ENCODE measurements around the gene PLXDC2. TPM values are rescaled to one million over a fixed set of nuclear protein-coding genes. Genes with fewer than 3 reads are reported as not detected.

Gene PLXDC2
- total and polyA plus RNA-seq, 2 donors (not counting 1 experiment from before 2014, with no cell fraction given): 0.07 TPM

- H3K4me3 ChIP-seq (ENCODE audit: control extremely low read depth in 1 of 5, extremely low read depth in 1 of 5, insufficient read depth in 1 of 5, low read depth in 2 of 5, low read length in 4 of 5): no peak overlapping the region
- no peaks in the 10 kb centered on the region for H3K79me2 ChIP-seq (ENCODE audit: control insufficient read depth, insufficient read depth, low read length)
- ChIA-PET CTCF (no interaction called here), POLR2A (no interaction called here)
- H3K27ac Mint-ChIP-seq: no peak overlapping the region
- H4K20me1 ChIP-seq (ENCODE audit: control insufficient read depth, insufficient read depth, low read length, poor library complexity, severe bottlenecking): no peaks in the 10 kb centered on the region
- no CpG with 5 or more reads among the region's 1 CpG for WGBS (ENCODE audit: insufficient coverage)
- H3K9ac ChIP-seq (ENCODE audit: low read length): no peak overlapping the region
- peaks cover 9% of the 10 kb centered on the region for H3K9me3 Mint-ChIP-seq (ENCODE audit: insufficient read depth)
- no peak for TF ChIP-seq EZH2 (IDR thresholded peaks at IDR 0.05; ENCODE audit: borderline replicate concordance, insufficient read depth, low read depth, low read length, poor library complexity, severe bottlenecking)
- TF ChIP-seq, protein P1, sequence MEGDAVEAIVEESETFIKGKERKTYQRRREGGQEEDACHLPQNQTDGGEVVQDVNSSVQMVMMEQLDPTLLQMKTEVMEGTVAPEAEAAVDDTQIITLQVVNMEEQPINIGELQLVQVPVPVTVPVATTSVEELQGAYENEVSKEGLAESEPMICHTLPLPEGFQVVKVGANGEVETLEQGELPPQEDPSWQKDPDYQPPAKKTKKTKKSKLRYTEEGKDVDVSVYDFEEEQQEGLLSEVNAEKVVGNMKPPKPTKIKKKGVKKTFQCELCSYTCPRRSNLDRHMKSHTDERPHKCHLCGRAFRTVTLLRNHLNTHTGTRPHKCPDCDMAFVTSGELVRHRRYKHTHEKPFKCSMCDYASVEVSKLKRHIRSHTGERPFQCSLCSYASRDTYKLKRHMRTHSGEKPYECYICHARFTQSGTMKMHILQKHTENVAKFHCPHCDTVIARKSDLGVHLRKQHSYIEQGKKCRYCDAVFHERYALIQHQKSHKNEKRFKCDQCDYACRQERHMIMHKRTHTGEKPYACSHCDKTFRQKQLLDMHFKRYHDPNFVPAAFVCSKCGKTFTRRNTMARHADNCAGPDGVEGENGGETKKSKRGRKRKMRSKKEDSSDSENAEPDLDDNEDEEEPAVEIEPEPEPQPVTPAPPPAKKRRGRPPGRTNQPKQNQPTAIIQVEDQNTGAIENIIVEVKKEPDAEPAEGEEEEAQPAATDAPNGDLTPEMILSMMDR (IDR thresholded peaks at IDR 0.05): no peak
- intact Hi-C loops (cut with micrococcal nuclease): no loop called here
- H3K4me1 Mint-ChIP-seq: no peaks in the 10 kb centered on the region
- ATAC-seq (ENCODE audit: low read depth) (no peak), DNase-seq (no peak)
- no peak overlapping the region for H3K27ac ChIP-seq (ENCODE audit: low read length in 2 of 2)
- no peaks in the 10 kb centered on the region for H3K9me3 ChIP-seq (ENCODE audit: control extremely low read depth in 1 of 3, control insufficient read depth in 2 of 3, insufficient read depth in 1 of 3, low read length in 2 of 3)
- no peak overlapping the region for H2AFZ ChIP-seq (ENCODE audit: insufficient read depth, low read depth, low read length, poor library complexity, severe bottlenecking)
- H3K4me1 ChIP-seq (ENCODE audit: control insufficient read depth in 2 of 2, insufficient read depth in 2 of 2, low read length in 2 of 2): no peaks in the 10 kb centered on the region
- H3K36me3 ChIP-seq (replicated peaks in 1 of 2; ENCODE audit: control extremely low read depth in 1 of 2, control insufficient read depth in 1 of 2, extremely low read depth in 1 of 2, insufficient read depth in 2 of 2, low read length in 1 of 2): no peaks in the 10 kb centered on the region
- H3K27me3 Mint-ChIP-seq: no peaks in the 10 kb centered on the region
- no peak overlapping the region for H3K4me2 ChIP-seq (replicated peaks; ENCODE audit: low read depth, low read length, poor library complexity, severe bottlenecking)
- no peak overlapping the region for H3K4me3 Mint-ChIP-seq
- no peaks in the 10 kb centered on the region for H3K27me3 ChIP-seq (replicated peaks in 1 of 4; ENCODE audit: control extremely low read depth in 1 of 4, control insufficient read depth in 3 of 4, insufficient read depth in 4 of 4, low read length in 3 of 4)
Observed at GRCh38 chr10:19904202-19904661, 88.0 kb downstream of the PLXDC2 start.

DNA sequence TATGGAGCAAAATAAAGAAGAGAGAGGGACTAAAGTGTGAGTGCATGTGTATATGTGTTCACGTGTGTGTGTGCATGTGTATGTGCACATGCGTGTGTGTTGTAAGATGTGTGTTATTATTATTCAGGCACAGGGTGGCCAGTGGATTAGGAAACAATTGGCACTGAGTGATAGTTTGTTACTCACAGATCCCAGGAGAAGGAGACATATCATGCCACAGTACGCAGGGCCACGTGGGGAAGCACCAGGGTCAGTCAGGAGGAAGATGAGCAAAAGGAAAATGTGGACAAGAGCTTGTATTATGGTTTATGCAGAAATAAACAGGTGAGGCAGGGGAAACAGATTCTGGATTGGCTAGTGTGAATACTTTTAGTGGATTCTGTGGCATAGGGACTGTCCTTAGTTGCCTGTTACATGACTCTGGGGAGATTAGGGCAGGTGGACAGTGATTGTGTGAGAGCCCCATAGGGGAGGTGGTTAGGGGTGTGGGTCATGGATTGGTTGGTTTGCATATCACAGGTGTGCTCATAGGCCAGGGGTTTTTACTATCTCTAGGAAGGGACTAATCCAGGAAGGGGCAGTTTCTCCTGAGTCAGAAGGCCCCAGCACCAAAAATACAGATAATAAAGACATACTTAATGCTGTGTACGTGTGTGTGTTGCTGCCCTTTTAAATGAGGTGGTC lies 90.0 kb downstream of the PLXDC2 start:
- ChIA-PET POLR2A (no interaction called here), CTCF (no interaction called here)
- Histone ChIP-seq H3K4me2 (replicated peaks; ENCODE audit: low read depth, low read length, poor library complexity, severe bottlenecking) (no peak overlapping the region), H3K9me3 (ENCODE audit: control extremely low read depth in 1 of 3, control insufficient read depth in 2 of 3, insufficient read depth in 1 of 3, low read length in 2 of 3) (no peaks in the 10 kb centered on the region), H3K79me2 (ENCODE audit: control insufficient read depth, insufficient read depth, low read length) (no peaks in the 10 kb centered on the region), H3K4me3 (ENCODE audit: control extremely low read depth in 1 of 5, extremely low read depth in 1 of 5, insufficient read depth in 1 of 5, low read depth in 2 of 5, low read length in 4 of 5) (no peak overlapping the region), H2AFZ (ENCODE audit: insufficient read depth, low read depth, low read length, poor library complexity, severe bottlenecking) (no peak overlapping the region), H3K27me3 (replicated peaks in 1 of 4; ENCODE audit: control extremely low read depth in 1 of 4, control insufficient read depth in 3 of 4, insufficient read depth in 4 of 4, low read length in 3 of 4) (no peaks in the 10 kb centered on the region), H4K20me1 (ENCODE audit: control insufficient read depth, insufficient read depth, low read length, poor library complexity, severe bottlenecking) (no peaks in the 10 kb centered on the region), H3K4me1 (ENCODE audit: control insufficient read depth in 2 of 2, insufficient read depth in 2 of 2, low read length in 2 of 2) (no peaks in the 10 kb centered on the region), H3K36me3 (replicated peaks in 1 of 2; ENCODE audit: control extremely low read depth in 1 of 2, control insufficient read depth in 1 of 2, extremely low read depth in 1 of 2, insufficient read depth in 2 of 2, low read length in 1 of 2) (no peaks in the 10 kb centered on the region), H3K27ac (ENCODE audit: low read length in 2 of 2) (no peak overlapping the region), H3K9ac (ENCODE audit: low read length) (no peak overlapping the region)
- Mint-ChIP-seq H3K27ac (no peak overlapping the region), H3K4me3 (no peak overlapping the region), H3K9me3 (ENCODE audit: insufficient read depth) (peaks cover 9% of the 10 kb centered on the region), H3K4me1 (no peaks in the 10 kb centered on the region), H3K27me3 (no peaks in the 10 kb centered on the region)
- DNase-seq: no peak
- TF ChIP-seq EZH2 (IDR thresholded peaks at IDR 0.05; ENCODE audit: borderline replicate concordance, insufficient read depth, low read depth, low read length, poor library complexity, severe bottlenecking): no peak
- TF ChIP-seq, protein P1 (IDR thresholded peaks at IDR 0.05): no peak
- no peak for ATAC-seq (ENCODE audit: low read depth)
- intact Hi-C loops (cut with micrococcal nuclease): no loop called here
- 87% methylated on average over 4 of the region's 5 CpGs for WGBS (ENCODE audit: insufficient coverage)

All from B cell (primary cell).